GM15510 (cell line): ENCODE measurements around the gene MUC2.

Source experiments
- POLR2A ChIP-seq: IDR thresholded peaks from 3 replicates; pipeline ENCODE4 v1.6.1; 2011; ENCODE audit warnings: borderline replicate concordance; ENCODE audit not compliant: insufficient read length; ENCODE audit errors: extremely low read depth

Gene MUC2

GRCh38 chr11:1082728-1083620 is 8.3 kb downstream of the MUC2 start:
- TF ChIP-seq POLR2A = no peak

GRCh38 chr11:1083621-1084551 is 9.2 kb downstream of the MUC2 start:
- no peak for TF ChIP-seq POLR2A

- no peak for TF ChIP-seq POLR2A
Observed at GRCh38 chr11:1084561-1085439, 10.1 kb downstream of the MUC2 start.

GRCh38 chr11:1085440-1086170 is 10.9 kb downstream of the MUC2 start:
- TF ChIP-seq POLR2A = no peak

- no peak for TF ChIP-seq POLR2A
Observed at GRCh38 chr11:1086171-1087102, 11.8 kb downstream of the MUC2 start.

- no peak for TF ChIP-seq POLR2A
Observed at GRCh38 chr11:1087279-1087960, 12.7 kb downstream of the MUC2 start.

GRCh38 chr11:1087961-1088926 is 13.6 kb downstream of the MUC2 start:
- TF ChIP-seq POLR2A = no peak

- TF ChIP-seq POLR2A = no peak
Observed at GRCh38 chr11:1088927-1089737, 14.5 kb downstream of the MUC2 start.

GRCh38 chr11:1089738-1090599 is 15.3 kb downstream of the MUC2 start:
- TF ChIP-seq POLR2A = no peak
